ENCODE results near the gene CFAP77.

The CFAP77 gene

DNA sequence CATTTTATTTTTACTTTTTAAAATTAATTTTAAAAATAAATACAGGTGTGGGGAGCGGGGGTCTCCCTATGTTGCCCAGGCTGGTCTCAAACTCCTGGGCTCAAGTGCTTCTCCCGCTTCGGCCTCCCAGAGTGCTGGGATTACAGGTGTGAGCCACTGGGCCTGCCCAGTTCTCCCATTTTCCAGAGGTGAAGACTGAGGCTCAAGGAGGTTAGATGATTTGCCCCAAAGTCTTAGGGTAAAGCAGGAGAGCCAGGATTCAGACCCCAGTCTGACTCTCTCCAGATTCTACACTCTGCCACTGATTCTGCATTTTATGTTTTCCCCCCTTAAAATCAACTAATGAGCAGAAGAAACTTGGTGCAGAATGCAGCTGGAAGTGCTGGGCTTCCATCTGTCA lies 36.9 kb downstream of the CFAP77 start:
- H3K4me3 ChIP-seq (ENCODE audit: low read depth in 1 of 2, low read length in 2 of 2) = no peak overlapping the region
- no peaks in the 10 kb centered on the region for H3K9me3 ChIP-seq (ENCODE audit: control insufficient read depth in 1 of 2, low read length in 2 of 2)
- no peak overlapping the region for H3K27ac ChIP-seq (ENCODE audit: low read depth, low read length)
- no peaks in the 10 kb centered on the region for H3K36me3 ChIP-seq (ENCODE audit: control insufficient read depth in 1 of 2, insufficient read depth in 2 of 2, low read length in 2 of 2)
- H3K27me3 ChIP-seq (ENCODE audit: control insufficient read depth in 1 of 2, insufficient read depth in 2 of 2, low read length in 2 of 2) = peaks cover 3 to 4% of the 10 kb centered on the region in 2 donors
- no peak overlapping the region for H3K9ac ChIP-seq (ENCODE audit: low read depth in 1 of 2, low read length in 2 of 2)
- no peaks in the 10 kb centered on the region for H3K4me1 ChIP-seq (ENCODE audit: control insufficient read depth in 1 of 2, insufficient read depth in 2 of 2, low read length in 2 of 2)

DNA sequence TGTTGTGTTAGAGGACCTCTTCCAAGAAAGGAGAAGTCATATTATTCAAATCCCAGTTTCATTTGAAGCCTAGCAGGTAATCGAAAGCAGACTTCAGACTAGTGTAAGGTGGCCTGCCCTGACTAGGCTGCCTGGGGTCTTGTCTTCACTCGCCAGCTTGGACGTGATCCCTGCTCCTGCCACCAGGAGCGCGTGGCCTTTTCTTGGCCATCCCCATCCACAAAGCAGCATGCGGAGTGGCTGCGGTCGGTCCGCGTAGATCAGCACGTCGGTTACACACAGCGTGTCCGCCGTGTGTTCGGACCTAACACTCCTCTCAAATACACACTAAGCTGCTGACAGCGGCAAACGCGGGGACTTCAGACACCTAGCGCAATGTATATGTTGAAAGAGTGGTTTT lies 37.3 kb downstream of the CFAP77 start:
- Histone ChIP-seq H3K27me3 (ENCODE audit: control insufficient read depth in 1 of 2, insufficient read depth in 2 of 2, low read length in 2 of 2) (peaks cover 3 to 4% of the 10 kb centered on the region in 2 donors), H3K4me1 (ENCODE audit: control insufficient read depth in 1 of 2, insufficient read depth in 2 of 2, low read length in 2 of 2) (no peaks in the 10 kb centered on the region), H3K27ac (ENCODE audit: low read depth, low read length) (no peak overlapping the region), H3K9me3 (ENCODE audit: control insufficient read depth in 1 of 2, low read length in 2 of 2) (no peaks in the 10 kb centered on the region), H3K36me3 (ENCODE audit: control insufficient read depth in 1 of 2, insufficient read depth in 2 of 2, low read length in 2 of 2) (no peaks in the 10 kb centered on the region), H3K4me3 (ENCODE audit: low read depth in 1 of 2, low read length in 2 of 2) (no peak overlapping the region), H3K9ac (ENCODE audit: low read depth in 1 of 2, low read length in 2 of 2) (no peak overlapping the region)

DNA sequence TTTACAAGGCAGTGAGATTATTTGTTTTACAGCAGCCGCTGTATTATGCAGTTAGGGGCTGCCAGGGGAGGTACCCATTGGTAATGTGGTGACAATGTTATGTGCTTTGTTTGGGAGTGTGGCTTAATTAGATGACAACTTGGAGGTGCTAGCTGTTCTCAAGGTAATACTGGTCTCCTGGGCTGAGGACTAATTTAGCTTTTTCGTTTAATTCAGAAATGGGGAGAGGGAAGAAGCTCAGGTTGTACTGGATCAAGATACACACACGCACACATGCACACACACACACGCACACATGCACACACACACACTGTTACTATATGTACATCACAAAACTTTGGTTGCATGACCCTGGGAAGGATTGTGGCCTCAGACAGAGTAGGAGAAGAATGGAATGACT lies 37.9 kb downstream of the CFAP77 start:
- Histone ChIP-seq H3K4me1 (ENCODE audit: control insufficient read depth in 1 of 2, insufficient read depth in 2 of 2, low read length in 2 of 2) (no peaks in the 10 kb centered on the region), H3K27me3 (ENCODE audit: control insufficient read depth in 1 of 2, insufficient read depth in 2 of 2, low read length in 2 of 2) (peaks cover 3 to 4% of the 10 kb centered on the region in 2 donors), H3K36me3 (ENCODE audit: control insufficient read depth in 1 of 2, insufficient read depth in 2 of 2, low read length in 2 of 2) (no peaks in the 10 kb centered on the region), H3K9me3 (ENCODE audit: control insufficient read depth in 1 of 2, low read length in 2 of 2) (no peaks in the 10 kb centered on the region), H3K4me3 (ENCODE audit: low read depth in 1 of 2, low read length in 2 of 2) (no peak overlapping the region), H3K27ac (ENCODE audit: low read depth, low read length) (no peak overlapping the region), H3K9ac (ENCODE audit: low read depth in 1 of 2, low read length in 2 of 2) (no peak overlapping the region)

DNA sequence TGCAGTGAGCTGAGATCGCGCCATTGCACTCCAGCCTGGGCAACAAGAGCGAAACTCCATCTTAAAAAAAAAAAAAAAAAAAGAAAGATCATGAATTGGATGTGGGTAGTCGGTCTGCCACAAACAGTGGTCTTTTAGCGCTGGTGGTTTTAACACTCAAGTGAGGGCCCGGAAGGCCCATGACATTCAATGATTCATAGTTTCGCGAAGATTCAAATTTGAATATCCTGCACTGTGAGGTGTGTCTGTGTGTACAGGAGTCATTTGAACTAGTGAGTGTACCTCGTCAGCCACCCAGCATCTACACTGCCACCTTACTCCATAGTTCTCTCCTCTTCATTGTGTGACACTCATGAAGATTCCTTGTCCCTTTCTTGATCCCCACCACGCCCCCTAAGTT lies 41.3 kb downstream of the CFAP77 start:
- no peak overlapping the region for H3K27ac ChIP-seq (ENCODE audit: low read depth, low read length)
- no peak overlapping the region for H3K4me3 ChIP-seq (ENCODE audit: low read depth in 1 of 2, low read length in 2 of 2)
- H3K4me1 ChIP-seq (ENCODE audit: control insufficient read depth in 1 of 2, insufficient read depth in 2 of 2, low read length in 2 of 2) = no peaks in the 10 kb centered on the region
- H3K9ac ChIP-seq (ENCODE audit: low read depth in 1 of 2, low read length in 2 of 2) = no peak overlapping the region
- peaks cover 0 to 3% of the 10 kb centered on the region in 2 donors for H3K27me3 ChIP-seq (ENCODE audit: control insufficient read depth in 1 of 2, insufficient read depth in 2 of 2, low read length in 2 of 2)
- H3K36me3 ChIP-seq (ENCODE audit: control insufficient read depth in 1 of 2, insufficient read depth in 2 of 2, low read length in 2 of 2) = no peaks in the 10 kb centered on the region
- no peaks in the 10 kb centered on the region for H3K9me3 ChIP-seq (ENCODE audit: control insufficient read depth in 1 of 2, low read length in 2 of 2)

DNA sequence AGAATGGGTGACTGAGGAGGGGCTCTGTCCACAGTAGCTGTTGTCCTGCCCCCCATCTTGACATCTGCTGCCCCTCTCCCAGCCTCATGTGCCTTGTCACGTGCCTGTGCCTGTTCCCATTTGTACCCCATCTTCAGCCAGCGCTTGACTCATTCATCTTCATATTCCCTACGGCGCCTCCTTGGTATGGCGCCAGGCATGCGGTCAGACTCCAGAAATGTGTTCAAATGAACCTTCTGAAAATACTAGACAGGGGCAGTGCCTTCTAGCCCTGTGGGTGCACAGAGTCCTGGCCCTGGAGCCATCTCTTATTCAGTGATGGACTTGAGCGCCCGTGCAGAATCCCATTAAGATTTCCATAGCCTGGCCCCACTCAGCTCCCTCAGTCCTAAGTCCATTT lies 46.2 kb downstream of the CFAP77 start:
- Histone ChIP-seq H3K9ac (ENCODE audit: low read depth in 1 of 2, low read length in 2 of 2) (no peak overlapping the region), H3K9me3 (ENCODE audit: control insufficient read depth in 1 of 2, low read length in 2 of 2) (no peaks in the 10 kb centered on the region), H3K27me3 (ENCODE audit: control insufficient read depth in 1 of 2, insufficient read depth in 2 of 2, low read length in 2 of 2) (no peaks in the 10 kb centered on the region), H3K36me3 (ENCODE audit: control insufficient read depth in 1 of 2, insufficient read depth in 2 of 2, low read length in 2 of 2) (no peaks in the 10 kb centered on the region), H3K4me1 (ENCODE audit: control insufficient read depth in 1 of 2, insufficient read depth in 2 of 2, low read length in 2 of 2) (no peaks in the 10 kb centered on the region), H3K4me3 (ENCODE audit: low read depth in 1 of 2, low read length in 2 of 2) (no peak overlapping the region), H3K27ac (ENCODE audit: low read depth, low read length) (no peak overlapping the region)

DNA sequence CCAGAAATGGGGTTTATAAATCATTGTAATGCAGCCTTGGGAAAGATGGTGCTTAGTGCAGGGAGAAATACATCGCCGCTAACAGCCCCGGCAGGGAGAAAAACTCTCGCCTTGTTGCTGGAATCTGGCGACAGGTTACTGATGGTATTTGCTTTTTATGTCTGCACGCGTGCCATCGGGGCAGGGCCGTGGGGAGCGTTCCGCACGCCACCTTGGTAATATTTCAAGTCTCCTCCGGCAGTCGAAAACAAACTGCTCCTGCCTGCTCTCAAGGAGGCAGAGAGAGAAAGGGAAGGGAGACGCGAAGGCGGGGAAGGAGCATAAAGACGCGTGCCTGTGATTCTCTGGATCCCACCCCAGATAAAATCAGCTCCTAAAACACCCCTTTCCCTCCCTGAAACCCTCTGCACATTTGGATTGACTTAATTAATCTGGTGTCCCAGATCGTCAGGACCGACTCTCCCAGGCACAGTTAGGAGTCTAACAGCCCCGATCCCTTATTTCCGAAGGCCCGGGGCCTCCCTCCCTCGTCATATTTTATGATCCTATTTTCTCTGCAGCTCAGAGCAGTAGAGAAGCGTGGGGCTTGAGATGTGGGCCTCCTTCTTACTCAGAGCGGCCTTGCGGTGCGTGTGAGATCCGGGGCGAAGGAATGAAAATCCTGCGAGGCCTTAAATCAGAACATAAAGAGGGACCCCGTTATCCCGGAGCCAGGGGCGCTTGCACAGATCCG lies 47.7 kb downstream of the CFAP77 start:
- Histone ChIP-seq H3K36me3 (ENCODE audit: control insufficient read depth in 1 of 2, insufficient read depth in 2 of 2, low read length in 2 of 2) (no peaks in the 10 kb centered on the region), H3K4me1 (ENCODE audit: control insufficient read depth in 1 of 2, insufficient read depth in 2 of 2, low read length in 2 of 2) (no peaks in the 10 kb centered on the region), H3K9ac (ENCODE audit: low read depth in 1 of 2, low read length in 2 of 2) (no peak overlapping the region), H3K27ac (ENCODE audit: low read depth, low read length) (no peak overlapping the region), H3K9me3 (ENCODE audit: control insufficient read depth in 1 of 2, low read length in 2 of 2) (no peaks in the 10 kb centered on the region), H3K4me3 (ENCODE audit: low read depth in 1 of 2, low read length in 2 of 2) (no peak overlapping the region), H3K27me3 (ENCODE audit: control insufficient read depth in 1 of 2, insufficient read depth in 2 of 2, low read length in 2 of 2) (no peaks in the 10 kb centered on the region)

DNA sequence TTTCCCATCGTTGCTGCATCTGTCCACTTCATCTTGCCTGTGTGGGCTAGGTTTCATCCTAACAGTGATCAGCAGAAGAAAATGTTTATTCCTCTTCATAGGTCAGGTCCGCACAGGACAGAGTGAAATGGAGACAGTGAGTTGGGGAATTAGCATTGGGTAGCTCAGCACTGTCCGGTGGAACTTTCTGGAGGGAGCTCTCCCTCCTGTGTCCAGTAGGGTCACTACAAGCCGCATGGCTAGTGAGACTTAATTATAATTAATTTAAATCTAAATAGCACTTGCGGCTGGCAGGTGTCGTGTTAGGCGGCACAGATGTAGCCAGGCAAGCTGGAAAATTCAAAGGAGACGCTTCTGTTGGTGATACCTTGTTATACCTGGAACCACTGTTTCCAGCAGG lies 48.4 kb downstream of the CFAP77 start:
- Histone ChIP-seq H3K9ac (ENCODE audit: low read depth in 1 of 2, low read length in 2 of 2) (no peak overlapping the region), H3K36me3 (ENCODE audit: control insufficient read depth in 1 of 2, insufficient read depth in 2 of 2, low read length in 2 of 2) (no peaks in the 10 kb centered on the region), H3K4me1 (ENCODE audit: control insufficient read depth in 1 of 2, insufficient read depth in 2 of 2, low read length in 2 of 2) (no peaks in the 10 kb centered on the region), H3K4me3 (ENCODE audit: low read depth in 1 of 2, low read length in 2 of 2) (no peak overlapping the region), H3K27ac (ENCODE audit: low read depth, low read length) (no peak overlapping the region), H3K27me3 (ENCODE audit: control insufficient read depth in 1 of 2, insufficient read depth in 2 of 2, low read length in 2 of 2) (no peaks in the 10 kb centered on the region), H3K9me3 (ENCODE audit: control insufficient read depth in 1 of 2, low read length in 2 of 2) (no peaks in the 10 kb centered on the region)

DNA sequence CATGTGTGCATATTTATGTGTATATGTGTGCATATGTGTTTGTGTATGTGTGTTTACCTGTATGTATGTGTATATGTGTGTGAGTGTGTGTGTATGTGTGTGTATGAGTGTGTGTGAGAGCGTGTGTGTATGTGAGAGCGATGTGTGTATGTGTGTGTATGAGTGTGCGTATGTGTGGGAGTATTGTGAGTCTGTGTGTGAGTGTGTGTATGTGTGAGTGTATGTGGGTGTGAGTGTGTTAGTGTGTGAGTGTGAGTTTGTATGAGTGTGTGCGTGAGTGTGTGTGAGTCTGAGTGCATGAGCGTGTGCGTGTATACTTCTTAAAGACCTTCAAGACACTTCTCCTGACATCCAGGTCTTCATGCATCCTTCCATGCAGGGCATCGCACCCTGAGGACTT lies 49.6 kb downstream of the CFAP77 start:
- Histone ChIP-seq H3K4me3 (ENCODE audit: low read depth in 1 of 2, low read length in 2 of 2) (no peak overlapping the region), H3K27me3 (ENCODE audit: control insufficient read depth in 1 of 2, insufficient read depth in 2 of 2, low read length in 2 of 2) (no peaks in the 10 kb centered on the region), H3K4me1 (ENCODE audit: control insufficient read depth in 1 of 2, insufficient read depth in 2 of 2, low read length in 2 of 2) (no peaks in the 10 kb centered on the region), H3K27ac (ENCODE audit: low read depth, low read length) (no peak overlapping the region), H3K36me3 (ENCODE audit: control insufficient read depth in 1 of 2, insufficient read depth in 2 of 2, low read length in 2 of 2) (no peaks in the 10 kb centered on the region), H3K9me3 (ENCODE audit: control insufficient read depth in 1 of 2, low read length in 2 of 2) (no peaks in the 10 kb centered on the region), H3K9ac (ENCODE audit: low read depth in 1 of 2, low read length in 2 of 2) (no peak overlapping the region)

DNA sequence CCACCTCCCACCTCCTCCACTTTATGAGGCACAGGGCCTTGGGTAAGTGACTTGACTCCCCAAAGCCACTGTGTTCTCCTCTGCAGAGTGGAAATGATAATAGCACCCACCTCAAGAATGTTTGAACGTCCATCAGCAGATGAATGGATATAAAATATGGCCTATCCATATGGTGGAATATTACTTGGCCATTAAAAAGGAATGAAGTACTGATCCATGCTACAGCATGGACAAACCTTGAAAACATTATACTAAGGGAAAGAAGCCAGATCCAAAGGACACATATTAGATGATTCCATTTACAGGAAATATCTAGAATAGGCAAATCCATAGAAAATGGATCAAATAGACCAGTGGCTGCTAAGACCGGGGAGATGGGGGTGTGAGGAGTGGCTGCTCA lies 50.2 kb downstream of the CFAP77 start:
- no peaks in the 10 kb centered on the region for H3K9me3 ChIP-seq (ENCODE audit: control insufficient read depth in 1 of 2, low read length in 2 of 2)
- H3K9ac ChIP-seq (ENCODE audit: low read depth in 1 of 2, low read length in 2 of 2) = no peak overlapping the region
- H3K4me1 ChIP-seq (ENCODE audit: control insufficient read depth in 1 of 2, insufficient read depth in 2 of 2, low read length in 2 of 2) = no peaks in the 10 kb centered on the region
- no peaks in the 10 kb centered on the region for H3K36me3 ChIP-seq (ENCODE audit: control insufficient read depth in 1 of 2, insufficient read depth in 2 of 2, low read length in 2 of 2)
- no peak overlapping the region for H3K4me3 ChIP-seq (ENCODE audit: low read depth in 1 of 2, low read length in 2 of 2)
- no peaks in the 10 kb centered on the region for H3K27me3 ChIP-seq (ENCODE audit: control insufficient read depth in 1 of 2, insufficient read depth in 2 of 2, low read length in 2 of 2)
- no peak overlapping the region for H3K27ac ChIP-seq (ENCODE audit: low read depth, low read length)

DNA sequence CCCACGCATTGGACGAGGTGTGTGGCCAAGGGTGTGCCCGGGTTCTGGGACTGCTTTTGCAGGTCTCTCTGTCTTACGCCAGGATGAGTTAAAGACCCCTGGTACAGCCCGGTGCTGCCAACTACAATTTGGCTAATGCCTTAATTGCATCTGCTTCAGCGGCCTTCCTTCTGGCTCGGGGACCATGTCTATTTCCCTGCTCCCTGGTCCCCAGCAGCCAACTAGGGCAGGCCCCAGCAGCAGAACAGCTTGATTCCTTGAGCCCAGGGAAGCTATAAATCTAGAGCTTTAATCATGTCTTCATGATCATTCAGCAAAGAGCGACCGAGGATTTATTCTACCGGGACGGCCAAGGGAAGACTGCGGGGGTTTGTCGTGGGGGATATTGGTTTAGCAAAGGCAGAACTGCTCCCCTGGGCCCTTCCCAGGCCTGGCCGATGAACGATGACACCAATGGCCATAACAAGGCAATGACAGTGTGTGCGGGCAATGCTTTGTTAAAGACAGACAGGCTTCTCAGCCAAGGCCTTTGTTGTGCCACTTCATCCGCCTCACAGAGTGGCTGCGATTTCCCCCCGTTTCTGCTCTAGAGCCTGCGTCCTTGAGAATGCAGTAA lies 51.4 kb downstream of the CFAP77 start:
- H3K27me3 ChIP-seq (ENCODE audit: control insufficient read depth in 1 of 2, insufficient read depth in 2 of 2, low read length in 2 of 2) = no peaks in the 10 kb centered on the region

More for the DNA sequence above, 51.4 kb downstream of the CFAP77 start:
- Histone ChIP-seq H3K4me3 (ENCODE audit: low read depth in 1 of 2, low read length in 2 of 2) (no peak overlapping the region), H3K36me3 (ENCODE audit: control insufficient read depth in 1 of 2, insufficient read depth in 2 of 2, low read length in 2 of 2) (no peaks in the 10 kb centered on the region), H3K4me1 (ENCODE audit: control insufficient read depth in 1 of 2, insufficient read depth in 2 of 2, low read length in 2 of 2) (no peaks in the 10 kb centered on the region), H3K9ac (ENCODE audit: low read depth in 1 of 2, low read length in 2 of 2) (no peak overlapping the region), H3K9me3 (ENCODE audit: control insufficient read depth in 1 of 2, low read length in 2 of 2) (no peaks in the 10 kb centered on the region), H3K27ac (ENCODE audit: low read depth, low read length) (no peak overlapping the region)
